ENCODE measurements around the gene CRX. TPM values are rescaled to one million over a fixed set of nuclear protein-coding genes. Genes with fewer than 3 reads are reported as not detected.
"Not testable (repeated sequence)": the region's sequence is repeated elsewhere in the genome, so short reads cannot be mapped to it uniquely, and the experiment has no call there.

The CRX gene
- total and polyA plus RNA-seq, 2 of the 13 experiments (the other 11 are each of a cell fraction or from before 2014, with no cell fraction given), result not detected

DNA sequence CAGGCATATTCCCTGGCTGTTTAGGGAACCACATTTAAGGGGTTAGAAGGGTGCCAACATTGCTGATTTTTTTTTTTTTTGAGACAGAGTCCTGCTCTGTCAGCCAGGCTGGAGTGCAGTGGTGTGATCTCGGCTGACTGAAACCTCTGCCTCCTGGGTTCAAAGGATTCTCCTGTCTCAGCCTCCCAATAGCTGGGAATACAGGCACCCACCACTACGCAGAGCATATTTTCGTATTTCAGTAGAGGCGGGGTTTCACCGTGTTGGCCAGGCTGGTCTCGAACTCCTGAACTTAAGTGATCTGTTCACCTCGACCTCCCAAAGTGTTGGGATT is 7.8 kb upstream of the CRX start:
- Histone ChIP-seq H3K4me3 (replicated peaks in 1 of 3; ENCODE audit: insufficient read depth in 1 of 3, low read depth in 2 of 3, low read length in 3 of 3) (no peak overlapping the region), H4K20me1 (ENCODE audit: insufficient read depth, low read length) (no peaks in the 10 kb centered on the region), H3K4me2 (ENCODE audit: low read depth, low read length) (no peak overlapping the region), H3K9me3 (ENCODE audit: low read length) (no peaks in the 10 kb centered on the region), H3K79me2 (ENCODE audit: insufficient read depth, low read length) (no peaks in the 10 kb centered on the region), H3K9ac (ENCODE audit: insufficient read depth, low read depth, low read length) (no peak overlapping the region), H2AFZ (ENCODE audit: low read length) (no peak overlapping the region), H3K4me1 (ENCODE audit: insufficient read depth, low read length) (peaks cover 6% of the 10 kb centered on the region; the same call in 1 of the 2 replicates), H3K36me3 (replicated peaks in 1 of 2; ENCODE audit: control insufficient read depth in 1 of 2, insufficient read depth in 2 of 2, low read length in 2 of 2) (no peaks in the 10 kb centered on the region), H3K27me3 (ENCODE audit: control insufficient read depth in 1 of 2, insufficient read depth in 2 of 2, low read length in 2 of 2) (no peaks in the 10 kb centered on the region), H3K27ac (ENCODE audit: extremely low read length, insufficient read depth, low read length) (no peak overlapping the region)
- intact Hi-C loops (cut with micrococcal nuclease; ENCODE audit: unreplicated experiment), result loop anchor here (2.0 kb wide), 1 partner anchor 49 kb away; no protein-coding TSS in a partner anchor
- no TSS peak for BruUV-seq (replicated peaks)
- POLR2A ChIA-PET, result no interaction called here
- 66% methylated on average over 7 of the region's 7 CpGs for WGBS (ENCODE audit: low lambda C conversion rate)
- DNase-seq (ENCODE audit: low spot score) (no peak), ATAC-seq (peak; percentile 30; the same call in 1 of the 3 replicates), FAIRE-seq (no peak)
- CTCF ChIA-PET (ENCODE audit: low intra/inter-chr PET ratio, low total read pairs), result interaction anchor here (0.7 to 1.2 kb wide), 2 partner anchors 49 to 55 kb away, joined by 3 to 4 read pairs; no protein-coding TSS in a partner anchor
- in situ Hi-C loops (cut with HindIII; ENCODE audit: extremely low pct_ligation_motif_present, low pct_unique_long_range_greater_than_20kb), result no loop called here
- TF ChIP-seq ZNF780A (CRISPR knock-in tag; IDR thresholded peaks at IDR 0.05), result no peak
- no peak for TF ChIP-seq ZFAT (CRISPR knock-in tag; conservative IDR thresholded peaks at IDR 0.05)

DNA sequence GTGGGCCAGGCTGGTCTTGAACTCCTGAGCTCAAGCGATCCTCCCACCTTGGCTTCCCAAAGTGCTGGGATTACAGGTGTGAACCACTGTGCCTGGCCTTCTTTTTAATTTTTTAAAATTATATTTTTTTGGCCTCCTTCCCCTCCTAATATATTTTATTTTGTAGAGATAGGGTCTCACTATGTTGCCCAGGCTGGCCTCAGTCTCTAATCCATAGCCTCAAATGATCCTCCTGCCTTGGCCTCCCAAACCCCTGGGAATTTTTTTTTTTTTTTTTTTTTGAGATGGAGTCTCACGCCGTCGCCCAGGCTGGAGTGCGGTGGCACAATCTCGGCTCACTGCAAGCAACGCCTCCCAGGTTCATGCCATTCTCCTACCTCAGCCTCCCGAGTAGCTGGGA is 5.5 kb upstream of the CRX start:
- ATAC-seq; H3K9me3 ChIP-seq (ENCODE audit: low read length); intact Hi-C loops (cut with micrococcal nuclease; ENCODE audit: unreplicated experiment); H3K9ac ChIP-seq (ENCODE audit: insufficient read depth, low read depth, low read length); DNase-seq (ENCODE audit: low spot score); H3K4me2 ChIP-seq (ENCODE audit: low read depth, low read length); in situ Hi-C loops (cut with HindIII; ENCODE audit: extremely low pct_ligation_motif_present, low pct_unique_long_range_greater_than_20kb); H3K4me3 ChIP-seq (replicated peaks in 1 of 3; ENCODE audit: insufficient read depth in 1 of 3, low read depth in 2 of 3, low read length in 3 of 3); H3K27ac ChIP-seq (ENCODE audit: extremely low read length, insufficient read depth, low read length); BruUV-seq (replicated peaks); H3K79me2 ChIP-seq (ENCODE audit: insufficient read depth, low read length); CTCF ChIA-PET (ENCODE audit: low intra/inter-chr PET ratio, low total read pairs); FAIRE-seq; H4K20me1 ChIP-seq (ENCODE audit: insufficient read depth, low read length); H3K4me1 ChIP-seq (ENCODE audit: insufficient read depth, low read length); POLR2A ChIA-PET; H2AFZ ChIP-seq (ENCODE audit: low read length); H3K36me3 ChIP-seq (replicated peaks in 1 of 2; ENCODE audit: control insufficient read depth in 1 of 2, insufficient read depth in 2 of 2, low read length in 2 of 2): not testable (repeated sequence)
- 68% methylated on average over 8 of the region's 8 CpGs for WGBS (ENCODE audit: low lambda C conversion rate)
- H3K27me3 ChIP-seq (ENCODE audit: control insufficient read depth in 1 of 2, insufficient read depth in 2 of 2, low read length in 2 of 2), result peaks cover 0 to 16% of the 10 kb centered on the region in 2 experiments; a peak in 2 of 5 replicates

DNA sequence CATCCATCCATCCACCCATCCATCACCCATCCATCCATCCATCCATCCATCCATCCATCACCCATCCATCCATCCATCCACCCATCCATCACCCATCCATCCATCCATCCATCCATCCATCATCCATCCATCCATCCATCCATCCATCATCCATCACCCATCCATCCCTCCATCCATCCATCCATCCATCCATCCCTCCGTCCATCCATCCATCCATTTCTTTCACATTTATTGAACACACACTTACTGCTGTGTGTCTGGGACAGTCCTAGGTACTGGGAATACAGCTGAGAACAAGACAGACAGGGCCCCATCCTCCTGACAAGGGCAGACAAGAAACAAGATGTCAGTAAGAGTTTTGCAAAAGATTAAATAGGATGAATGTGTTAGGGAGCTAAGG is 3.5 kb upstream of the CRX start:
- H3K4me3 ChIP-seq (replicated peaks in 1 of 3; ENCODE audit: insufficient read depth in 1 of 3, low read depth in 2 of 3, low read length in 3 of 3); H4K20me1 ChIP-seq (ENCODE audit: insufficient read depth, low read length); DNase-seq (ENCODE audit: low spot score); in situ Hi-C loops (cut with HindIII; ENCODE audit: extremely low pct_ligation_motif_present, low pct_unique_long_range_greater_than_20kb); H3K79me2 ChIP-seq (ENCODE audit: insufficient read depth, low read length); ATAC-seq; H3K9me3 ChIP-seq (ENCODE audit: low read length); H3K27ac ChIP-seq (ENCODE audit: extremely low read length, insufficient read depth, low read length); intact Hi-C loops (cut with micrococcal nuclease; ENCODE audit: unreplicated experiment); FAIRE-seq; H2AFZ ChIP-seq (ENCODE audit: low read length); CTCF ChIA-PET (ENCODE audit: low intra/inter-chr PET ratio, low total read pairs); H3K4me2 ChIP-seq (ENCODE audit: low read depth, low read length); BruUV-seq (replicated peaks); H3K9ac ChIP-seq (ENCODE audit: insufficient read depth, low read depth, low read length); POLR2A ChIA-PET; H3K36me3 ChIP-seq (replicated peaks in 1 of 2; ENCODE audit: control insufficient read depth in 1 of 2, insufficient read depth in 2 of 2, low read length in 2 of 2): not testable (repeated sequence)
- H3K27me3 ChIP-seq (ENCODE audit: control insufficient read depth in 1 of 2, insufficient read depth in 2 of 2, low read length in 2 of 2), result peaks cover 2 to 21% of the 10 kb centered on the region in 2 experiments; a peak in 3 of 5 replicates
- WGBS (ENCODE audit: low lambda C conversion rate), result 40% methylated on average over 1 of the region's 1 CpG
- peaks cover 11% of the 10 kb centered on the region; the same call in 1 of the 2 replicates for H3K4me1 ChIP-seq (ENCODE audit: insufficient read depth, low read length)

All from HepG2 (cell line).